ENCODE data around the gene CRYBB3.

DNA sequence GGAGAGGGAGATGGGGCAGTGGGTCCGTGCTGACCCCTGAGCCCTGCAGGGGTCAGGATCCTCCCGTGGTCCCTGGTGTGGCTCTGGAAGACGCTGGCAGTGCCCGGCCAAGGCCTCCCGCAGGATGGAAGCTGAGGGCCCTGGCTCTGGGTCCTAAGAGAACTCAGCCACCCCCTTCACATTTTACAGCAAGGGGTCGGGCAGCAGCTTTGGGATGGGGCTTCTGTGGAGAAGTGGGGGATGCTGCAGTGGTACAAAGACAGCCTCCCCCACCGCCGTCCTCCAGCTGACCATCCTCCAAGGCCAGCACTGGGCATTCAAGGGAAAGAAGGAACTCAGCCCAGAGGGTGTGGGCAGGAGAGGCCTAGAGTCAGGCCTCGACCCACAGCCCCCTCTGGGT is 21.8 kb upstream of the CRYBB3 start:
- TF ChIP-seq, protein P1, sequence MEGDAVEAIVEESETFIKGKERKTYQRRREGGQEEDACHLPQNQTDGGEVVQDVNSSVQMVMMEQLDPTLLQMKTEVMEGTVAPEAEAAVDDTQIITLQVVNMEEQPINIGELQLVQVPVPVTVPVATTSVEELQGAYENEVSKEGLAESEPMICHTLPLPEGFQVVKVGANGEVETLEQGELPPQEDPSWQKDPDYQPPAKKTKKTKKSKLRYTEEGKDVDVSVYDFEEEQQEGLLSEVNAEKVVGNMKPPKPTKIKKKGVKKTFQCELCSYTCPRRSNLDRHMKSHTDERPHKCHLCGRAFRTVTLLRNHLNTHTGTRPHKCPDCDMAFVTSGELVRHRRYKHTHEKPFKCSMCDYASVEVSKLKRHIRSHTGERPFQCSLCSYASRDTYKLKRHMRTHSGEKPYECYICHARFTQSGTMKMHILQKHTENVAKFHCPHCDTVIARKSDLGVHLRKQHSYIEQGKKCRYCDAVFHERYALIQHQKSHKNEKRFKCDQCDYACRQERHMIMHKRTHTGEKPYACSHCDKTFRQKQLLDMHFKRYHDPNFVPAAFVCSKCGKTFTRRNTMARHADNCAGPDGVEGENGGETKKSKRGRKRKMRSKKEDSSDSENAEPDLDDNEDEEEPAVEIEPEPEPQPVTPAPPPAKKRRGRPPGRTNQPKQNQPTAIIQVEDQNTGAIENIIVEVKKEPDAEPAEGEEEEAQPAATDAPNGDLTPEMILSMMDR (conservative IDR thresholded peaks at IDR 0.05 in 1 of 2, IDR thresholded peaks at IDR 0.05 in 1 of 2; ENCODE audit: low read depth in 1 of 2, low read length in 2 of 2), result no peak
- TF ChIP-seq EZH2 (IDR thresholded peaks at IDR 0.05; ENCODE audit: low read length, missing control alignments), result no peak
